HCT116 (cell line): ENCODE measurements around the gene SH3GLB2. TPM values are rescaled to one million over a fixed set of nuclear protein-coding genes. Genes with fewer than 3 reads are reported as not detected.

Source experiments
- ATAC-seq: fragments of 200-7000 bp; cut with Tn5 transposase; 2 replicates; pipeline ENCODE4 v1.9.1; 2020; ENCODE audit warnings: mild to moderate bottlenecking, moderate library complexity
- BruUV-seq: library from RNA; stranded (reverse); fragments of 400-500 nt; replicated peaks from 2 replicates; lab custom pipeline; 2021; lab: Mats Ljungman, UMichigan
- CTCF ChIA-PET: fragments of 300-600 bp; sonication (Branson Sonifier 250); formaldehyde crosslinking; loops from one replicate; lab custom pipeline; 2021; ENCODE audit warnings: antibody characterized with exemption; lab: Charles Lee
- POLR2A ChIA-PET: fragments of 300-600, 350-600 bp; sonication (Branson Sonifier 250); formaldehyde crosslinking; loops from one replicate; lab custom pipeline; 2021; ENCODE audit warnings: antibody characterized with exemption; lab: Charles Lee
- RAD21 ChIA-PET, 2 experiments: fragments of 300-600 bp; sonication (Branson Sonifier 250); formaldehyde crosslinking; loops; one replicate each; lab custom pipeline; 2023; ENCODE audit warnings: low total read pairs in 2 of 2; ENCODE audit not compliant: uncharacterized antibody in 2 of 2, unreplicated experiment in 2 of 2, low non-redundant PET in 1 of 2; lab: Charles Lee
- DNase-seq: peaks from one replicate; pipeline ENCODE4 v3.0.0-alpha.2; 2010; ENCODE audit warnings: low read depth, low spot score
- H2AFZ ChIP-seq: fragments of 200-600 bp; shearing (Covaris generic), sonication (generic); 2 replicates; pipeline ENCODE4 v1.6.1; 2017; ENCODE audit warnings: low read depth, mixed run types, mixed read lengths, antibody characterized with exemption, low read length; ENCODE audit not compliant: poor library complexity, severe bottlenecking
- H3K27ac ChIP-seq: 2 replicates; pipeline ENCODE4 v1.5.1; 2012; ENCODE audit warnings: low read depth, low read length
- H3K27me3 ChIP-seq: fragments of 200-600 bp; sonication (generic); 2 replicates; pipeline ENCODE4 v1.6.1; 2016; ENCODE audit warnings: mixed run types, low read length, mixed read lengths; ENCODE audit not compliant: insufficient read depth
- H3K36me3 ChIP-seq, 2 experiments: fragments of 200-500 bp in 1 of 2; fragments of 200-600 bp in 1 of 2; sonication (Bioruptor generic) in 1 of 2; sonication (generic) in 1 of 2; 2 replicates each; pipeline versions ENCODE4 v1.5.1 to v1.6.1; 2014 to 2016; ENCODE audit warnings: low read length in 2 of 2, inconsistent platforms in 1 of 2, mixed read lengths in 1 of 2, mixed run types in 1 of 2; ENCODE audit not compliant: insufficient read depth in 2 of 2, control insufficient read depth in 1 of 2
- H3K4me1 ChIP-seq, 2 experiments: fragments of 200-600 bp in 1 of 2; sonication (generic) in 1 of 2; 2 replicates each; pipeline versions ENCODE4 v1.5.1 to v1.6.1; 2012 to 2017; ENCODE audit warnings: low read length in 2 of 2, inconsistent platforms in 1 of 2, mild to moderate bottlenecking in 1 of 2, mixed read lengths in 1 of 2, mixed run types in 1 of 2, moderate library complexity in 1 of 2; ENCODE audit not compliant: insufficient read depth in 2 of 2, control insufficient read depth in 1 of 2
- H3K4me2 ChIP-seq: fragments of 200-600 bp; sonication (generic); 2 replicates; pipeline ENCODE4 v1.6.1; 2017; ENCODE audit warnings: mixed run types, low read length, mixed read lengths
- H3K4me3 ChIP-seq, 2 experiments: fragments of 200-600 bp in 1 of 2; sonication (generic) in 1 of 2; replicated peaks in 1 of 2; 2 replicates each; pipeline ENCODE4 v1.5.1; 2011 to 2016; ENCODE audit warnings: low read length in 2 of 2, control low read depth in 1 of 2, low read depth in 1 of 2, mild to moderate bottlenecking in 1 of 2, mixed read lengths in 1 of 2, mixed run types in 1 of 2
- H3K79me2 ChIP-seq: fragments of 200-600 bp; sonication (generic); 2 replicates; pipeline ENCODE4 v1.6.1; 2017; ENCODE audit warnings: mild to moderate bottlenecking, mixed run types, low read length, moderate library complexity, mixed read lengths; ENCODE audit not compliant: insufficient read depth
- H3K9ac ChIP-seq: fragments of 200-600 bp; sonication (generic); 2 replicates; pipeline ENCODE4 v1.6.1; 2016; ENCODE audit warnings: low read length, mixed read lengths
- H3K9me2 ChIP-seq: fragments of 200-600 bp; sonication (generic), shearing (Covaris generic); 2 replicates; pipeline ENCODE4 v1.6.1; 2017; ENCODE audit warnings: mixed run types, mild to moderate bottlenecking, moderate library complexity; ENCODE audit not compliant: insufficient read depth
- H3K9me3 ChIP-seq, 2 experiments: fragments of 200-500 bp in 1 of 2; fragments of 200-600 bp in 1 of 2; sonication (Bioruptor generic) in 1 of 2; sonication (generic) in 1 of 2; 2 replicates each; pipeline ENCODE4 v1.6.1; 2014 to 2017; ENCODE audit warnings: low read length in 2 of 2, mixed read lengths in 2 of 2, inconsistent platforms in 1 of 2, low read depth in 1 of 2, mild to moderate bottlenecking in 1 of 2, mixed run types in 1 of 2, moderate library complexity in 1 of 2; ENCODE audit not compliant: control insufficient read depth in 1 of 2, insufficient read depth in 1 of 2
- H4K20me1 ChIP-seq: fragments of 200-600 bp; sonication (generic), shearing (Covaris generic); 2 replicates; pipeline ENCODE4 v1.6.1; 2017; ENCODE audit warnings: mixed run types, mild to moderate bottlenecking, moderate library complexity; ENCODE audit not compliant: insufficient read depth
- CEBPB ChIP-seq: IDR thresholded peaks from 2 replicates; pipeline ENCODE4 v1.6.1; 2012; ENCODE audit warnings: low read depth
- CTCF ChIP-seq, 3 experiments: fragments of 200-600 bp in 1 of 3; sonication (generic) in 1 of 3; IDR thresholded peaks in 2 of 3; conservative IDR thresholded peaks in 1 of 3; 2 replicates each; pipeline ENCODE4 v1.5.1; 2012 to 2017; ENCODE audit warnings: low read depth in 2 of 3, low read length in 2 of 3, antibody characterized with exemption in 1 of 3, borderline replicate concordance in 1 of 3, control low read depth in 1 of 3, mild to moderate bottlenecking in 1 of 3, mixed read lengths in 1 of 3, mixed run types in 1 of 3, moderate library complexity in 1 of 3; ENCODE audit not compliant: insufficient read depth in 1 of 3
- EGR1 ChIP-seq: IDR thresholded peaks from 2 replicates; pipeline ENCODE4 v1.6.1; 2012; ENCODE audit warnings: low read depth
- ELF1 ChIP-seq: IDR thresholded peaks from 2 replicates; pipeline ENCODE4 v1.6.1; 2012; ENCODE audit warnings: low read depth, borderline replicate concordance
- EZH2phosphoT487 ChIP-seq: fragments of 200-600 bp; IDR thresholded peaks from 2 replicates; pipeline ENCODE4 v1.6.1; 2018; ENCODE audit warnings: antibody characterized with exemption, borderline replicate concordance
- JUND ChIP-seq: IDR thresholded peaks from 2 replicates; pipeline ENCODE4 v1.6.1; 2012
- MAX ChIP-seq: IDR thresholded peaks from 2 replicates; pipeline ENCODE4 v1.6.1; 2012
- POLR2A ChIP-seq: IDR thresholded peaks from 2 replicates; pipeline ENCODE4 v1.7.0; 2011; ENCODE audit warnings: borderline replicate concordance; ENCODE audit not compliant: insufficient read depth, insufficient read length; ENCODE audit errors: extremely low read depth
- POLR2AphosphoS5 ChIP-seq: IDR thresholded peaks from 2 replicates; pipeline ENCODE4 v1.6.1; 2011; ENCODE audit warnings: mild to moderate bottlenecking, low read depth, low read length, moderate library complexity
- RAD21 ChIP-seq: IDR thresholded peaks from 2 replicates; pipeline ENCODE4 v1.6.1; 2012; ENCODE audit warnings: low read depth, mild to moderate bottlenecking
- REST ChIP-seq: IDR thresholded peaks from 2 replicates; pipeline ENCODE4 v1.6.1; 2012; ENCODE audit warnings: low read depth
- SIN3A ChIP-seq: IDR thresholded peaks from 2 replicates; pipeline ENCODE4 v1.6.1; 2012; ENCODE audit warnings: low read depth
- SP1 ChIP-seq: IDR thresholded peaks from 2 replicates; pipeline ENCODE4 v1.6.1; 2012; ENCODE audit warnings: low read depth
- SRF ChIP-seq: IDR thresholded peaks from 2 replicates; pipeline ENCODE4 v1.6.1; 2012; ENCODE audit warnings: low read depth
- TCF7L2 ChIP-seq: IDR thresholded peaks from 2 replicates; pipeline ENCODE4 v1.7.0; 2011; ENCODE audit warnings: borderline replicate concordance, inconsistent platforms; ENCODE audit not compliant: insufficient read depth, insufficient read length; ENCODE audit errors: extremely low read depth
- YY1 ChIP-seq: IDR thresholded peaks from 2 replicates; pipeline ENCODE4 v1.6.1; 2011; ENCODE audit warnings: low read length, low read depth, moderate library complexity, mild to moderate bottlenecking; ENCODE audit not compliant: insufficient replicate concordance; ENCODE audit errors: extremely low read depth
- ZBTB33 ChIP-seq: IDR thresholded peaks from 2 replicates; pipeline ENCODE4 v1.6.1; 2011; ENCODE audit warnings: mild to moderate bottlenecking, low read length, moderate library complexity; ENCODE audit not compliant: insufficient replicate concordance; ENCODE audit errors: extremely low read depth
- ZFX ChIP-seq: fragments of 450-650 bp; IDR thresholded peaks from 2 replicates; pipeline ENCODE4 v1.6.1; 2017
- intact Hi-C: fragments of 100-400 bp; cut with micrococcal nuclease; formaldehyde crosslinking; loops from 2 replicates; pipeline ENCODE4 v1.10.0; 2022
- total RNA-seq: library from RNA; stranded (reverse); gene quantifications from one replicate; pipeline ENCODE4 v1.2.1, GENCODE V29; 2021; ENCODE audit not compliant: unreplicated experiment

The SH3GLB2 gene
- total RNA-seq, 1 experiment from 2014 or later, result 87.9 TPM

GRCh38 chr9:129052592-129052991, 24.5 kb upstream of the SH3GLB2 start:
- H3K27ac ChIP-seq, result peak overlapping the region; percentile 53
- TF ChIP-seq ZFX (no peak), POLR2AphosphoS5 (peak; percentile 49), REST (no peak), TCF7L2 (no peak), POLR2A (no peak), EGR1 (no peak), RAD21 (peak; percentile 22; the same call in 1 of the 2 replicates), CEBPB (0 out of 2 replicates have a peak, but pooled peaks have one; percentile 42), JUND (peak; percentile 39; the same call in 1 of the 2 replicates), MAX (peak; percentile 81), SP1 (peak; percentile 83), ELF1 (no peak), EZH2phosphoT487 (no peak), ZBTB33 (no peak), CTCF (IDR thresholded peaks at IDR 0.05 in 2 of 3, conservative IDR thresholded peaks at IDR 0.05 in 1 of 3; ENCODE audit: borderline replicate concordance in 1 of 3, insufficient read depth in 1 of 3, low read depth in 2 of 3, low read length in 2 of 3) (no peak), SRF (no peak), YY1 (no peak), SIN3A (peak; percentile 77)
- H3K9ac ChIP-seq, result peak overlapping the region; percentile 17; the same call in 1 of the 2 replicates
- peak; percentile 89 for ATAC-seq
- H4K20me1 ChIP-seq, result no peaks in the 10 kb centered on the region
- H3K4me1 ChIP-seq, result peaks cover 14 to 17% of the 10 kb centered on the region in 2 experiments
- no peaks in the 10 kb centered on the region for H3K79me2 ChIP-seq
- no TSS peak for BruUV-seq
- ChIA-PET POLR2A (interaction anchor here (0.6 kb wide), 1 partner anchor 102 kb away, joined by 5 read pairs; no protein-coding TSS in a partner anchor), RAD21 (no interaction called here), CTCF (no interaction called here)
- peak; percentile 72 for DNase-seq
- intact Hi-C loops, result no loop called here
- H3K36me3 ChIP-seq, result no peaks in the 10 kb centered on the region; a peak in 1 of 4 replicates
- no peaks in the 10 kb centered on the region for H3K27me3 ChIP-seq
- H3K4me2 ChIP-seq, result peak overlapping the region; percentile 57
- no peaks in the 10 kb centered on the region for H3K9me2 ChIP-seq
- no peaks in the 10 kb centered on the region for H3K9me3 ChIP-seq
- no peak overlapping the region for H2AFZ ChIP-seq
- H3K4me3 ChIP-seq, result no peak overlapping the region; a peak in 1 of 4 replicates
